Measurements from ENCODE around the gene TPCN2. TPM values are rescaled to one million over a fixed set of nuclear protein-coding genes. Genes with fewer than 3 reads are reported as not detected.
A peak's percentile ranks its signal among the peaks of the same experiment; 100 is the strongest.

Gene TPCN2
- total RNA-seq, 1 donor from 2014 or later: 15.6 TPM

- no peak for DNase-seq (ENCODE audit: low read depth)
Observed at GRCh38 chr11:69113226-69113625, 64.5 kb downstream of the TPCN2 start.

- DNase-seq (ENCODE audit: low read depth): no peak
Observed at GRCh38 chr11:69113646-69114340, 65.1 kb downstream of the TPCN2 start.

- DNase-seq (ENCODE audit: low read depth): no peak
Observed at GRCh38 chr11:69114362-69114761, 65.6 kb downstream of the TPCN2 start.

- DNase-seq (ENCODE audit: low read depth): no peak
Observed at GRCh38 chr11:69114811-69115523, 66.2 kb downstream of the TPCN2 start.

GRCh38 chr11:69115586-69116560 lies 67.1 kb downstream of the TPCN2 start:
- peak; percentile 85 for DNase-seq (ENCODE audit: low read depth)

GRCh38 chr11:69116671-69117070 lies 67.9 kb downstream of the TPCN2 start:
- no peak for DNase-seq (ENCODE audit: low read depth)

GRCh38 chr11:69119190-69119589 lies 70.5 kb downstream of the TPCN2 start:
- no peak for DNase-seq (ENCODE audit: low read depth)

- DNase-seq (ENCODE audit: low read depth): no peak
Observed at GRCh38 chr11:69120096-69120875, 71.6 kb downstream of the TPCN2 start.

GRCh38 chr11:69121021-69121420 lies 72.3 kb downstream of the TPCN2 start:
- DNase-seq (ENCODE audit: low read depth): no peak

GRCh38 chr11:69121621-69122325 lies 73.0 kb downstream of the TPCN2 start:
- no peak for DNase-seq (ENCODE audit: low read depth)

GRCh38 chr11:69122326-69122629 lies 73.5 kb downstream of the TPCN2 start:
- no peak for DNase-seq (ENCODE audit: low read depth)

- DNase-seq (ENCODE audit: low read depth): peak; percentile 95
Observed at GRCh38 chr11:69122630-69123431, 74.1 kb downstream of the TPCN2 start.

GRCh38 chr11:69123593-69124545 lies 75.1 kb downstream of the TPCN2 start:
- DNase-seq (ENCODE audit: low read depth): no peak

GRCh38 chr11:69125861-69126260 lies 77.1 kb downstream of the TPCN2 start:
- no peak for DNase-seq (ENCODE audit: low read depth)

GRCh38 chr11:69126286-69126685 lies 77.6 kb downstream of the TPCN2 start:
- DNase-seq (ENCODE audit: low read depth): no peak

- DNase-seq (ENCODE audit: low read depth): no peak
Observed at GRCh38 chr11:69127081-69127850, 78.5 kb downstream of the TPCN2 start.

GRCh38 chr11:69127884-69128283 lies 79.2 kb downstream of the TPCN2 start:
- DNase-seq (ENCODE audit: low read depth): no peak

GRCh38 chr11:69129053-69129452 lies 80.3 kb downstream of the TPCN2 start:
- DNase-seq (ENCODE audit: low read depth): no peak
